KOPT-K1 (cell line): ENCODE measurements around the gene CCDC124.
"Not testable (repeated sequence)": the region's sequence is repeated elsewhere in the genome, so short reads cannot be mapped to it uniquely, and the experiment has no call there.

Experiments used
- H3K27ac ChIP-seq: fragments of 200-600 bp; sonication (generic); 2 replicates; pipeline ENCODE4 v1.5.1; 2016; ENCODE audit warnings: antibody characterized with exemption, mild to moderate bottlenecking, low read depth, low read length; ENCODE audit not compliant: poor library complexity, severe bottlenecking
- H3K36me3 ChIP-seq: fragments of 200-600 bp; sonication (generic); 2 replicates; pipeline ENCODE4 v1.5.1; 2017; ENCODE audit warnings: antibody characterized with exemption, mild to moderate bottlenecking, low read length, moderate library complexity; ENCODE audit not compliant: insufficient read depth
- H3K9me3 ChIP-seq: fragments of 200-600 bp; sonication (generic); 2 replicates; pipeline ENCODE4 v1.5.1; 2017; ENCODE audit warnings: antibody characterized with exemption, low read length, mild to moderate bottlenecking; ENCODE audit not compliant: insufficient read depth, poor library complexity, severe bottlenecking

CCDC124 gene

GRCh38 chr19:17932485-17933338 is at the start of gene CCDC124:
CCDC124 (plus strand) TSS chr19:17933015; CDS start chr19:17936421, 3,406 bp downstream.
- no peaks in the 10 kb centered on the region for H3K9me3 ChIP-seq
- H3K36me3 ChIP-seq, result peaks cover 12% of the 10 kb centered on the region; the same call in 1 of the 2 replicates
- H3K27ac ChIP-seq, result peak within 1 kb of the TSS; percentile 81

- Histone ChIP-seq H3K9me3 (no peaks in the 10 kb centered on the region), H3K27ac (no peak overlapping the region), H3K36me3 (no peaks in the 10 kb centered on the region)
These were observed 49.0 kb upstream of the CCDC124 start for GRCh38 chr19:17883627-17884410.

- H3K36me3 ChIP-seq, result no peaks in the 10 kb centered on the region
- H3K27ac ChIP-seq, result no peak overlapping the region
- no peaks in the 10 kb centered on the region for H3K9me3 ChIP-seq
These were observed 46.3 kb upstream of the CCDC124 start for GRCh38 chr19:17886515-17886914.

- not testable (repeated sequence) for H3K9me3 ChIP-seq, H3K36me3 ChIP-seq, H3K27ac ChIP-seq
These were observed 45.6 kb upstream of the CCDC124 start for GRCh38 chr19:17887221-17887620.

- Histone ChIP-seq H3K36me3 (no peaks in the 10 kb centered on the region), H3K27ac (no peak overlapping the region), H3K9me3 (no peaks in the 10 kb centered on the region)
These were observed 44.6 kb upstream of the CCDC124 start for GRCh38 chr19:17888260-17888659.

GRCh38 chr19:17889609-17890214 is 43.1 kb upstream of the CCDC124 start:
- Histone ChIP-seq H3K9me3 (no peaks in the 10 kb centered on the region), H3K27ac (no peak overlapping the region), H3K36me3 (no peaks in the 10 kb centered on the region)

- H3K9me3 ChIP-seq, result no peaks in the 10 kb centered on the region
- no peak overlapping the region for H3K27ac ChIP-seq
- no peaks in the 10 kb centered on the region for H3K36me3 ChIP-seq
These were observed 39.0 kb upstream of the CCDC124 start for GRCh38 chr19:17893766-17894165.

GRCh38 chr19:17902701-17903100 is 30.1 kb upstream of the CCDC124 start:
- H3K36me3 ChIP-seq, result no peaks in the 10 kb centered on the region
- H3K27ac ChIP-seq, result no peak overlapping the region
- H3K9me3 ChIP-seq, result peaks cover 15% of the 10 kb centered on the region

GRCh38 chr19:17908244-17908643 is 24.6 kb upstream of the CCDC124 start:
- no peak overlapping the region for H3K27ac ChIP-seq
- H3K36me3 ChIP-seq, result no peaks in the 10 kb centered on the region
- H3K9me3 ChIP-seq, result peaks cover 19% of the 10 kb centered on the region

GRCh38 chr19:17909003-17909732 is 23.6 kb upstream of the CCDC124 start:
- no peak overlapping the region for H3K27ac ChIP-seq
- no peaks in the 10 kb centered on the region for H3K36me3 ChIP-seq

GRCh38 chr19:17910791-17911360 is 21.9 kb upstream of the CCDC124 start:
- Histone ChIP-seq H3K36me3 (no peaks in the 10 kb centered on the region), H3K9me3 (peaks cover 29% of the 10 kb centered on the region), H3K27ac (no peak overlapping the region)

More at GRCh38 chr19:17909003-17909732, 23.6 kb upstream of the CCDC124 start:
- H3K9me3 ChIP-seq, result peaks cover 29% of the 10 kb centered on the region

GRCh38 chr19:17915940-17916593 is 16.7 kb upstream of the CCDC124 start:
- H3K36me3 ChIP-seq, result no peaks in the 10 kb centered on the region
- H3K27ac ChIP-seq, result no peak overlapping the region
- peaks cover 12% of the 10 kb centered on the region for H3K9me3 ChIP-seq

- H3K36me3 ChIP-seq, H3K27ac ChIP-seq: not testable (repeated sequence)
- peaks cover 11% of the 10 kb centered on the region for H3K9me3 ChIP-seq
These were observed 14.7 kb upstream of the CCDC124 start for GRCh38 chr19:17918151-17918550.

- H3K36me3 ChIP-seq, H3K9me3 ChIP-seq, H3K27ac ChIP-seq: not testable (repeated sequence)
These were observed 13.7 kb upstream of the CCDC124 start for GRCh38 chr19:17919122-17919521.
